ENCODE measurements around the gene RELA.
A peak's percentile ranks its signal among the peaks of the same experiment; 100 is the strongest.
"Not testable (repeated sequence)": the region's sequence is repeated elsewhere in the genome, so short reads cannot be mapped to it uniquely, and the experiment has no call there.

Gene RELA

DNA sequence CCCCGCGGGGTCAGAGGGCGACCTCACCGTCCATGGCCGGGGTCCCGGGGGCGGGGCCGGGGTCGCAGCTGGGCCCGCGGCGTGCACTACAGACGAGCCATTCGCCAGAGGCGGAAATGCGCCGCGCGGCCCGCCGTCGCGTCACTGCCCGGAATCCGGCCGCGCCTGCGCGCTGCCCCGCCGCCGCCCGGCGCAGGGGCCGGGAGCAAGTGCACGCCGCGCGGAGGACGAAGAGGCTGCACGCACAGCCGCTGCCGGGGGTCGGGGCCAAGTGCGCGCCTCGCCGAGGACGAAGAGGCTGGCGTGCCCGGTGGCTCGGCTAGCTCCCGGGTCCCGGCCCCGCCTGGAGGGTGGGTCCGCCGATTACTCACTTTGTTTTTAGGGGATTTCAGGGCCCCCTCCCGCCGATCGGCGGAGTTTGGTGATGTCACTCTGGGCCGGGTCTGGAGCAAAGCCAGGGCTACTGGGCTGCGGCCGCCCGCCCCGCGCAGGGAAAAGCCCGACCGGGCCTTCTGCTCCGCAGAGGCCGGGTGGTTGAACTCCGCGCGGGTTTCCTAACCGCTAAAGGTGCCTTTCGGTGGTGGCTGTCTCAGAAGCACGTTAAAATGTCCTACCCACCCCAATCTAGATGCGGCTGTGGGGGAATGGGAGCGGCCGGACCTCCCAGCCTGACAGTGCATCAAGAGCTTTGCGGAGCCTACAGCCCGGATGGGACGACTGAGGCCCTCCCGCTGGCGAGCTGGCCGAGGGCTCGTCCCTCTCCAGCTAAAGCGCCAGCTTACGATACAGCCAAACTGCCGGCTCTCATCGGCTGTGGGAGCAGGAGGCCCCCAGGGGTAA lies at the start of gene RELA:
Gene RELA, minus strand, starts transcription at position 118 of the 840 bp plus-strand sequence. Its CDS starts 84 bp downstream, at position 34.
- peak; percentile 61 for DNase-seq (ENCODE audit: low read depth)

DNA sequence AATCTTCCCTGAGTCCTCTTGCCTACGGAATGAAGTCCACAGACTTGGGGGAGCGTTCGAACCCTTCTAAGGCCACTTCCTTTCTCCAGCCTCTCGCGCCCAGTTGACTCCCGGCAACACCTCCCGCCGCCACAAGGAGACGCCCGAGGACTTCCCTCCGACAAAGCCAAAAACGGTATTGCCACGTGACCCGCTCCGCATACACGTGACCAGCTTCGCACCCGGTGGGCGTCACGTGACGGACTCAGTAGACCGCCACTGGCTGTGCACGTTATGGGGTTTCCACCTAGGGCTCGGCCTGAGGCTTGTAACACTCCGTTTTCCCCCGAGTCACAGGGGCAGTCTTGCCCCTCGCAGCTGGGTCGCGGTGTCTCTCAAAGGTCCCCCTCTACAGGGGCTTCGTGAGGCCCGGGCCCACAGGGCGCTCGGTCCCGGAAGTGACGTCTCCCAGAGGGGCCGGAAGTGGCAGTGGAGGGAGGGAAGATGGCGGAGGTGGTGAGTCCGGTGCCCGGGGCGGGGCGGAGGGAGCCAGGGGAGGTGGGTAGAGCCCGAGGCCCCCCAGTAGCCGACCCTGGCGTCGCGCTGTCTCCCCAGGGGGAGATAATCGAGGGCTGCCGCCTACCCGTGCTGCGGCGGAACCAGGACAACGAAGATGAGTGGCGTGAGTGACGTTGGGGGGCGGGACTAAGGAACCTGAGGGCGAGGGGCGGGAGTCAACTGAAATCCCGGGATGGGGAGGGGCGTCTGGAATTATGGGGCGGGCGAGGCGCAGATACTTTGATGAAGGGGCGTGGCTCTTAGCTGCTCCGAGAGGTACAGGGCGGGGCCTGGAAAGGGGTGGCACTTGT lies 49.3 kb upstream of the RELA start, which contains the start of gene KAT5:
Gene KAT5, plus strand, starts transcription at position 468 of the 848 bp plus-strand sequence. Its CDS starts 16 bp downstream, at position 484.
- peak; percentile 82 for DNase-seq (ENCODE audit: low read depth)

DNA sequence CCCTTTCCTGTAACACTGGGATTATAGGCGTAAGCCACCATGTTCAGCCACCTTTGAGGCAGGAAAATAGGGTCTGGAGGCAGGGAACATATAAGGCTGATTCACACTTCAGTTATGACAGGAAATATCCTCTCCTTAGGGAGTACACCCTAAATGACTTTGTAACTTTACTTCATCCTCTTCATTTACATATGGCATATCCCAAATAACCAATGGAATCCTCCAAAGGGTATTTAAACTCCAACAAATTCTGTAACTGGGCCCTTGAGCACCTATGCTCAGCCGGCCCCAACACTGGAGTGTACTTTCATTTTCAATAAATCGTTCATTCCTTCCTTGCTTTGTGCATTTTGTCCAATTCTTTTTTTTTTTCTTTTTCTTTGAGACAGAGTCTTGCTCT lies 47.7 kb upstream of the RELA start:
- no peak for DNase-seq (ENCODE audit: low read depth)

DNA sequence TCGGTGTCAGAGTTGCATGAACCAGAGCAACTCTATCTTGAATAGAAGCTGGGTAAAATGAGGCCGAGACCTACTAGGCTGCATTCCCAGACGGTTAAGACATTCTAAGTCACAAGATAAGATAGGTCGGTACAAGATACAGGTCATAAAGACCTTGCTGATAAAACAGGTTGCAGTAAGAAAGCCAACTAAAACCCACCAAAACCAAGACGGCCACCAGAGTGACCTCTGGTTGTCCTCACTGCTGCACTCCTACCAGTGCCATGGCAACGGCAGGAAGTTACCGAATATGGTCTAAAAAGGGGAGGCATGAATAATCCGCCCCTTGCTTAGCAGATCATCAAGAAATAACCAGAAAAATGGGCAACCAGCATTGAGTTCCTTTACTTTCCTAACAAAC lies 46.9 kb upstream of the RELA start:
- DNase-seq (ENCODE audit: low read depth), result no peak

DNA sequence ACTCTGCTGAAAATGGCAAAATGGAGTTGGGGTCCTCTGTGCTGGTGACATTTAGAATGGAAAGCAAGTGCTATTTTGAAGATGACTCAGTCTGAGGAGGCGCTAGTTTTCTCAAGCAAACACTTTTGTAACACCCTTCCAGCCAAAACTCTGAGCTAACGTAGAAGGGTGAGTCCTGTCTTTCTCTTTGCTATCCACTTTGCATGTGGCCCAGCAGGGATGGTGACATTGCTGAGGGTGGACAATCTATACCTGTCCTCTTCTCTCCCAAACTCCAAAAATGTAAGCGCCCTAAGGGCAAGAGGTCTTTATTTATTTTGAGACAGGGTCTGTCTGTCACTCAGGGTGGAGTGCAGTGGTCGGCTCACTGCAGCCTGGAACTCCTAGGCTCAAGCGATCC lies 45.7 kb upstream of the RELA start:
- no peak for DNase-seq (ENCODE audit: low read depth)

DNA sequence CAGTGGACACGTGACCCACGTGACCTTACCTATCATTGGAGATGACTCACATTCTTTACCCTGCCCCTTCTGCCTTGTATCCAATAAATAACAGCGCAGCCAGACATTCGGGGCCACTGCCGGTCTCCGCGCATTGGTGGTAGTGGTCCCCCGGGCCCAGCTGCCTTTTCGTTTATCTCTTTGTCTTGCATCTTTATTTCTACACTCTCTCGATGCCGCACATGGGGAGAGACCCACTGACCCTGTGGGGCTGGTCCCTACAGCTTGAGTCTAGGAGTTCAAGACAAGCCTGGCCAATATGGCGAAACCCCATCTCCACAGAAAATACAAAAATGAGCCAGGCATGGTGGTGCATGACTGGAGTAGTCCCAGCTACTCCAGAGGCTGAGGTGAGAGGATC lies 44.3 kb upstream of the RELA start:
- not testable (repeated sequence) for DNase-seq (ENCODE audit: low read depth)

DNA sequence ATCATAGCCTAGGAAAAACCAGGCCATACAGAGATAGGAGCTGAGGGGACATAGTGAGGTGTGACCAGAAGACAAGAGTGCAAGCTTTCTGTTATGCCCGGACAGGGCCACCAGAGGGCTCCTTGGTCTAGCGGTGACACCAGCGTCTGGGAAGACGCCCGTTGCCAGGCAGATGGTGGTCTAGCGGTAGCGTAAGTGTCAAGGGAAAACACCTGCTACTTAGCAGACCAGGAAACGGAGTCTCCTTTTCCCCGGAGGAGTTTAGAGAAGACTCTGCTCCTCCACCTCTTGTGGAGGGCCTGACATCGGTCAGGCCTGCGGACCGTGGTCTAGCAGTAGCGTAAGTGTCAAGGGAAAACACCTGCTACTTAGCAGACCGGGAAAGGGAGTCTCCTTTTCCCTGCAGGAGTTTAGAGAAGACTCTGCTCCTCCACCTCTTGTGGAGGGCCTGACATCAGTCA lies 43.6 kb upstream of the RELA start:
- not testable (repeated sequence) for DNase-seq (ENCODE audit: low read depth)

DNA sequence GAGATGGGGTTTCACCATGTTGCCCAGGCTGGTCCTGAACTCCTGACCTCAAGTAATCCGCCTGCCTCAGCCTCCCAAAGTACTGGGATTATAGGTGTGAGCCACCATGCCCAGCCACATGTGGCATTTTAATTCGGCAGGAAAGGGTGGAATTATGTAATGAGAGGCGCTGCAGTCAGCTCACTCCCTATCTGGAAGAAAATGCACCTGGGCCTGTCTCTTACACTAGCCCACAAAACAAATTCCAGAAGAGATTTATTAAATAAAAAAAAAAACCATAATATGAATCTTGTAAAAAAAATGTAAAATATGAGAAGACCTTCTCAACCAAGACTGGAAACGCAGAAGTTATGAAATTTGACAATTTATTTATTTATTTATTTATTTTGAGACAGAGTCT lies 41.1 kb upstream of the RELA start:
- DNase-seq (ENCODE audit: low read depth), result no peak

DNA sequence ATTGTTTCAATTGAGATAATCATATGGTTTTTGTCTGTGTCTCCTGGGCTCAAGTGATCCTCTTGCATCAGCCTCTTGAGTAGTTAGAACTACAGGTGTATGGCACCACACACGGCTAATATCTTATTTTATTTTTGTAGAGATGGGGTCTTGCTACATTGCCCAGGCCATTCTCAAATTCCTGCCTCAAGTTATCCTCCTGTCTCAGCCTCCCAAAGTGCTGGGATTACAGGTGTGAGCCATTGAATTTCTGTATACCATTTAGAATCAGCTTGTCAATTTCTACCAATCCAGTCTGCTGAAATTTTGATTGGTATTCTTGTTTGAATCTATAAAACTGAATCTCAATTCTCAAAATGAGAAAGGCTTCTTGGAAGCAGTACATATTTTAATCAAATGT lies 39.0 kb upstream of the RELA start:
- DNase-seq (ENCODE audit: low read depth), result no peak

DNA sequence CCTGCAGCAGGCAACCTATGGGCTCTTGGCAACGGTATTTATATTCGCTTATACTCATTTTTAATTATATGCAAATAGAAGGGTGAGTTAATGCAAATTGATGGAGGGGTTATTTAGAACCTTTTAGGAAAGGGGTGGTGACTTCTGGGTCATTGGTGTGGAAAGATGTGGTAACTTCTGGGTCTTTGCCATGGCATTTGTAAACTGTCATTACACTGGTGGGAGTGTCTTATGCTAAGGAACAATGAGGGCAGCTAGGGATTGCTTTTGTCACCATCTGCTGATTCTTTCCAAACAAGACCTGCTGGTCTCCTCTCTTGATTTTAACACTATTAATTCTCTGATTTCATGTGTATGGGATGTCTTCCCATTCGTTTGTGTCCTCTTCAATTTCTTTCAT lies 37.7 kb upstream of the RELA start:
- DNase-seq (ENCODE audit: low read depth), result no peak

DNA sequence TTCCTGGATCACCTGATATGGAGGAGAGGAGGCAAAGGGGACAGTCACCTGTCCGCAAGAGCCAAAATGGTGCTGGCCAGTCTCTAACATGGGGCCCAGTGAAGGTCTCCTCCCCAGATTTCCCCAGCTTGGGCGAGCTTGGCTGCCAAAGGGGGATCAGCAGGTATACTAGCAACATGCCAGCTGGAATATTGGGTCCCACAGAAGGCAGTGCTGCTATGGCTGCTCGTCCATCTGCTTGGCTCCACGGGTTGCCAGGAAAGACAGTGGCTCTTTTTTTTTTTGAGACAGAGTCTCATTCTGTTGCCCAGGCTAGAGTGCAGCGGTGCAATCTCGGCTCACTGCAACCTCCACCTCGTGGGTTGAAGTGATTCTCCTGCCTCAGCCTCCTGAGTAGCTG lies 36.6 kb upstream of the RELA start:
- no peak for DNase-seq (ENCODE audit: low read depth)

DNA sequence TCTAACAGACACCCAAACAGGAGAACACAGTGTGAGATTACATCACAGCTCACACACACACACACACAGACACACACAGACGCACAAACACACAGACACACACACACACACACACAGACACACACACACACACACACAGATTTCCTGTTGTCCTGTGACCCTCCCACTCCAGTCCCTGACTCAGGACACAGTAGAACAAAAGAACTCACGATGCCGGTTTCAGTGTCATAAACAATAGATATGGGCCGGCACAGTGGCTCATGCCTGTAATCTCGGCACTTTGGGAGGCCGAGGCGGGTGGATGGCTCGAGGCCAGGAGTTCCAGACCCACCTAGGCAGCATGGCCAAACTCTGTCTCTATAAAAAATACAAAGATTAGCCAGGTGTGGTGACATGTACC lies 35.5 kb upstream of the RELA start:
- no peak for DNase-seq (ENCODE audit: low read depth)

DNA sequence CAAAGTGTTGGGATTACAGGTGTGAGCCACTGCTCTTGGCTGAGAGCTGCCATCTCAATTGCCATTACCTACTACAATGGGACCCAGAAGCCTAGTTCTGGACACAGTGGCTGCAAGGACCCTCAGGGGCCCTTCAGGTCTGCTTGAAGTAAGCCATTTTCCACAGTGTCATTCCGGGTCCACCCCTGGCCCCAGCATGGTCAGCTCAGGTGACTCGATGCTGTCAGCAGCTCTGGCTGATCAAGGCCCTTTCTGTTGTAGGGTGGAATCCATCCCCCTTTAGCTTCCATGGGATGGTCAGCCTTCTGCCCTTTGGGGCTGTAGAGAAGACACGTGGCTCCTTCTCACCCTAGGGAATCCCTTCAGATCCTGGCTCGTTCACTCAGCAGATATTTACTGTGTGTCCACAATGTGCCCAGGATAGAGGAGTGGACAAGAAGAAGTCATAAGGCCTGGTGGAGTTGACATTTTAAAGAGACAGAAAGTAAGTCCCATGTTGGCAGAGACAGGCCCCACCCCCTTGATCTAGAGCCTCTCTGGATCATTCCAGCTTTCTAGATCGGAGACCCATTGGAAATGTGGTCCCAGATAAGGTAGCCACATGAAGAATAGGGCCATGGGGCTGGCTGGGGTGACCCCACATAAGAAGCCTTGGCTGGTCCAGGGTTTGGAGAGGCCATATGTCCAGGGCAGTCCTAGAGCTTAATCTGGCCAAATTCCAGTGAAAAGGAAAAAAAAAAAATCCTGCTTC lies 34.3 kb upstream of the RELA start:
- no peak for DNase-seq (ENCODE audit: low read depth)

DNA sequence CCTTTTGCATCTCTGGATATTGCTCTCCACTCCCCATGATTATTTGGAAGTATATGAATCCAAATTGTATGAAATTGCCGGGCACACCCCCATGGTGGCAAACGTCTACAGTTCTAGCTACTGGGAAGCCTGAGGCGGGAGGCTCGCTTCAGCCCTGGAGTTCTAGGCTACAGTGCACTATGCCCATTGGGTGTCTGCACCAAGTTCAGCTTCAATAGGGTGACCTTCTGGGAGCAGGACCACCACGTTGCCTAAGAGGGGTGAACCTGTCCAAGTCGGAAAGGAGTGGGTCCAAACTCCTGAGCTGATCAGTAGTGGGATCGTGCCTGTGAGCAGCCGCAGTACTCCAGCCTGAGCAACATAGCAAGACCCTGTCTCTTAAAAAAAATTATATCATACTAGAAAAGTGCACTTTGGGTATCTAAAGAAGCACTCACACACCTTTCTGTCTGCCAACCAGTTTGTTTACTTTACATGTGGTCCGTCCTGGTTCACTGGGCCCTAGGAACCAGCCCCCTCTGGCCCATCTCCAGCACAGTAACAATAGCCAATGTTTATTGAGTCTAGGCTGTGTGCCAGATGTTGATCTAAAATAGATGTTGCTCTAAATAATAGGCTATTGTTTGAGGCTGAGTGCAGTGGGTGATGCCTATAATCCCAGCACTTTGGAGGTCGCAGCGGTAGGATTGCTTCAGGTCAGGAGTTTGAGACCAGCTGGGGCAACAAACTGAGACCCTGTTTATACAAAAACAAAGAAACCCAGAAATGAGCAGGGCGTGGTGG lies 32.9 kb upstream of the RELA start:
- DNase-seq (ENCODE audit: low read depth), result no peak

DNA sequence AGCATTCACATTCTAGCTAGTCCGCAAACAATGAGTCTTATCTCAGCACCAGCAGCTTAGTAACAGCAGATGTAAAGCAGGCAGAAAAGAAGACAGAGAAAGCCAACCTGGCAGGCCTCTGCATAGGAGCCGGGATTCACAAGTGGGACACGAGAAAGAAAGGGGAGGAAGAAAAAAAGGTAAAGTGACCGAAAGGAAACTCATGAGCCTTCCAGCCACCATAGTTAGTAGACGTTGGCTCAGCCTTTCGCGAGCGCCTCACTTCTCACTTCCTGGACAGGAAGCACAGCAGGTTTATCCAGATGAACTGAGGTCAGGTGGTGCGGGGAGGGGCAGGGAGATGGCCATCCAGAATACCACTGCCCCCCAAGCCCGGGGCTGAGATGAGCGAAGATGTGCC lies 29.7 kb upstream of the RELA start:
- DNase-seq (ENCODE audit: low read depth), result no peak

DNA sequence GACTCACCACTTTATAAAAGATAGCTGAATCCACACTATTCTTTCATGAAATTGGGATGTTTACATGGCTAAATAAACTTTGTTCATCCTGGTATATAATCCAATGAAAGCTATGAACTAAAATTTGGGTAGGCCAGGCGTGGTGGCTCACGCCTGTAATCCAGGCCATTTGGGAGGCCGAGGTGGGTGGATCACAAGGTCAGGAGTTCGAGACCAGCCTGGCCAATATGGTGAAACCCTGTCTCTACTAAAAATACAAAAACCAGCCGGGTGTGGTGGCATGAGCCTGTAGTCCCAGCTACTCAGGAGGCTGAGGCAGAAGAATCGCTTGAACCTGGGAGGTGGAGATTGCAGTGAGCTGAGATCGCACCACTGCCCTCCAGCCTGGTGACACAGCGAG lies 29.1 kb upstream of the RELA start:
- not testable (repeated sequence) for DNase-seq (ENCODE audit: low read depth)

DNA sequence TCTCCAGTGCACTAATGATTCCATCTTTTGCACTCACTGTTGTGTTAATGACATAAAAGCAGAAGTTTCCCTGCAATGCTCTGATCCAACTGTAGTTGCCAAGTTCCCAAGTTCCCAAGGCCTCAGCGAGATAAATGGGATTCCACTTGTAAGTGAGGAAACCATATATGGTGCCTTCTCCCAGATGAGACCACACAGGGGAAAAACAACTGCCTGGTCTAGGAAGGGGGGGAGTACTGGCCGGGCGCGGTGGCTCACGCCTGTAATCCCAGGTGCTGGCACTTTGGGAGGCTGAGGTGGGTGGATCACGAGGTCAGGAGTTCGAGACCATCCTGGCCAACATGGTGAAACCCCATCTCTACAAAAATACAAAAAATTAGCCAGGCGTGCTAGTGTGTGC lies 23.3 kb upstream of the RELA start:
- no peak for DNase-seq (ENCODE audit: low read depth)

DNA sequence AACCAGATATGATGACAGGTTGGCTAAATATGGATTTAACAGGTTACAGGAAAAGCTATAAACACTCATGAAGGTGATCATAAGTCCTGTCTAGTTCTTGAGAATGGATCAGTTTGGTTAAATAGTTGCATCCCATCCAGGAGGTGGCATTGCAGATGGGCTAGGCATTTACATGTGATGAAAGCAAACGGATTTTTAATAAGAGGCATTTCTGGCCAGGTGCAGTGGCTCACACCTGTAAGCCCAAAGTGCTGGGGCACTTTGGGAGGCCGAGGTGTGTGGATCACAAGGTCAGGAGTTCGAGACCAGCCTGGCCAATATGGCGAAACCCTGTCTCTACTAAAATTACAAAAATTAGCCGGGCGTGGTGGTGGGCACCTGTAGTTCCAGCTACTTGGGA lies 20.8 kb upstream of the RELA start:
- not testable (repeated sequence) for DNase-seq (ENCODE audit: low read depth)

DNA sequence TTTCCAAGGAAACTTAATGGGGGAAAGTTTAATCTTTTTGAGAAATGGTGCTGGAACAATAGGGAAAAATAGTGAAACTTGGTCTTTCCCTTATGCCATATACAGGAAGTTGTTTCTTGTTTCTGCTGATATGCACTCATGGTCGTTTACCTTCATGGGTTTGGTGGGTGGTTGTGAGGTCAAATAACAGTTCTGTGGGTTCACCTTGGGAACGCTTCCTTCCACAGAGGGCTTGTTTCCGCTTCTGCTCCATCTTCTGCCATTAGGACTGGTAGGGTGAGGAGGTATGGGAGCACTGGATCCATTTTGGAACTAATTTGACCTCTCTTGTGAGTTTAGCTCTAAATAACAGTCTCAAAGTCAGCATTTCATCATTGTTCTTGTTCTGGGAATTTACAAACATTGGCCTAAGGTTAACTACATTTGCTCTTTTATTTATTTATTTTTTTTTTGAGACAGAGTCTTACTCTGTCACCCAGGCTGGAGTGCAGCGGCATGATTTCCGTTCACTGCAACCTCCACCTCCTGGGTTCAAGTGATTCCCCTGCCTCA lies 17.6 kb upstream of the RELA start:
- no peak for DNase-seq (ENCODE audit: low read depth)

DNA sequence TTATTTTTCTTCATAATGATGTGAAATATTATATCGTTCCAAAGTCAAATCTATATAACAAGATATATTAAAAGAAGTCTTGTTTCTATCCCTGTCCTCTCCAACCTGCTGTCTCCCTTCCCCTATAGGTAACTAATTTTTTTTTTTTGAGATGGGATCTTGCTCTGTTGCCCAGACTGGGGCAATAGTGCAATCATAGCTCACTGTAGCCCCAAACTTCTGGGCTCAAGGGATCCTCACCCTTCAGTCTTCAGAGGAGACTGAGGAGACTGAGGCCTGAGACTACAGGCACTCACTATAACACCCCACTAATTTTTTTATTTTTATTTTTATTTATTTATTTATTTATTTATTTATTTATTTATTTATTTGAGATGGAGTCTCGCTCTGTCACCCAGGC lies 10.3 kb upstream of the RELA start:
- no peak for DNase-seq (ENCODE audit: low read depth)

DNA sequence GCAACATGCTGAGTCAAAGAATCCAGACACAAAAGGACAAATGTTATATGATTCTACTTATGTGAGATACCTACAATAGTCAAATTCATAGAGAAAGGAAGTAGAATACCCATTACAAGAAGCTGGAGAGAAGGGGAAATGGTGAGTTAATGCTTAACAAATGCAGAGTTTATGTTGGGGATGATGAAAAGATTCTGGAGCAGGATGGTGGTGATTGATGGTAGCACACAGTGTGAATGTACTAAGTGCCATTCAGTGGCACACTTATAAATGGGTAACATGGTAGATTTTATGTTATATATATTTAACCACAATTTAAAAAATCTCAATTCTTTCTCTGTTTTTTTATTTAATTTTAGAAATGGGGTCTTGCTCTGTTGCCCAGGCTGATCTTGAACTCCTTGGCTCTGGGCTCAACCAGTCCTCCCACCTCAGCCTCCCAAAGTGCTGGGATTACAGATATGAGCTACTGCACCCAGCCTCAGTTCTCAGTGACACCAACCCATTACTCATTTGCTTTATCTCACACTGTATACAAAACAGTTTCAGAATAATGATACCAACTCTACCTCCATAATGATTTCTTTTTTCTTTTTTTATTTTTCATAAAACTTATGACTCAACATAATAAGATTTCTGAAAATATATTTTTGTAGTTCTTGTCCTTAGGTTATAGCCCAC lies 9.6 kb upstream of the RELA start:
- no peak for DNase-seq (ENCODE audit: low read depth)
